HFFc6 (cell line): ENCODE results near the gene NUCKS1. TPM values are rescaled to one million over a fixed set of nuclear protein-coding genes. Genes with fewer than 3 reads are reported as not detected.

ENCODE experiments used
- DNase-seq: peaks from one replicate; pipeline ENCODE4 v3.0.0-alpha.2; 2018
- H3K27ac Mint-ChIP-seq: 2 replicates; pipeline ENCODE4 v1.8.0; 2020; ENCODE audit warnings: mild to moderate bottlenecking, mixed read lengths
- H3K27me3 Mint-ChIP-seq: 2 replicates; pipeline ENCODE4 v1.8.0; 2021; ENCODE audit warnings: mild to moderate bottlenecking, moderate library complexity, mixed read lengths; ENCODE audit not compliant: insufficient read depth
- H3K36me3 Mint-ChIP-seq: 2 replicates; pipeline ENCODE4 v1.8.0; 2021; ENCODE audit warnings: low read depth, mixed read lengths
- H3K4me1 Mint-ChIP-seq: 2 replicates; pipeline ENCODE4 v1.8.0; 2020; ENCODE audit warnings: low read depth, mixed read lengths
- H3K4me3 Mint-ChIP-seq: 2 replicates; pipeline ENCODE4 v1.8.0; 2020; ENCODE audit warnings: mild to moderate bottlenecking, moderate library complexity, mixed read lengths
- H3K9me3 Mint-ChIP-seq: 2 replicates; pipeline ENCODE4 v1.8.0; 2020; ENCODE audit warnings: mild to moderate bottlenecking, mixed read lengths
- total RNA-seq, 6 experiments: library from RNA; stranded (reverse); fragmentation: NEBNext Ultra II Directional; extraction: Animal tissue kit (Norgen Biotek cat#: 25700); gene quantifications; 2 replicates in 1 of 6; 3 replicates in 5 of 6; pipeline ENCODE4 v1.2.3, GENCODE V29; 2021
- TF ChIP-seq, protein P1 (sequence below): fragments of 200-600 bp; sonication (generic); IDR thresholded peaks from 2 replicates; pipeline ENCODE4 v1.5.0; 2021; ENCODE audit warnings: antibody characterized with exemption, mild to moderate bottlenecking

Gene NUCKS1
- total RNA-seq, 6 experiments from 2014 or later: 187 to 259 (median 222) TPM

DNA sequence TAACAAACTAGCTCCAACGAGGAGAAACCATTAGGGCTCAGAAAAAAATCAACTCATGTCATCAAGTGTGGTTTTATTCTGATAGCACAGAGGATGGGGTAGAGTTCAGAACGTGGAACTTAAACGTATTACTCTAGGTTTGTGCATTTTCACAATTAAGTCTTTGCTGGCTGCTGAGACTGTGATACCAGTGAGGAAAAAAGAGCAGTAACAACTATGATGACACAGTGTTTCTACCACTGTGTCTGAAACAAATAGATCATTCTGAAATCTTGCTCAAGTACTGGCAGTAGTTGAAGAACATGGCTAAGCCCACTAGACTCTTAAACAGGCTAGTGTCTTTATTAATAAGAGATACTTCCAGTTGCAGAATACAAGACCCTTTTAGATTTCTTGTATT, 31.0 kb downstream of the NUCKS1 start:
- Mint-ChIP-seq H3K27me3 (no peaks in the 10 kb centered on the region; the same call in 1 of the 2 replicates), H3K36me3 (peaks cover 50% of the 10 kb centered on the region), H3K4me1 (peaks cover 18% of the 10 kb centered on the region), H3K9me3 (no peaks in the 10 kb centered on the region), H3K4me3 (no peak overlapping the region), H3K27ac (no peak overlapping the region)
- no peak for DNase-seq
- TF ChIP-seq, protein P1, sequence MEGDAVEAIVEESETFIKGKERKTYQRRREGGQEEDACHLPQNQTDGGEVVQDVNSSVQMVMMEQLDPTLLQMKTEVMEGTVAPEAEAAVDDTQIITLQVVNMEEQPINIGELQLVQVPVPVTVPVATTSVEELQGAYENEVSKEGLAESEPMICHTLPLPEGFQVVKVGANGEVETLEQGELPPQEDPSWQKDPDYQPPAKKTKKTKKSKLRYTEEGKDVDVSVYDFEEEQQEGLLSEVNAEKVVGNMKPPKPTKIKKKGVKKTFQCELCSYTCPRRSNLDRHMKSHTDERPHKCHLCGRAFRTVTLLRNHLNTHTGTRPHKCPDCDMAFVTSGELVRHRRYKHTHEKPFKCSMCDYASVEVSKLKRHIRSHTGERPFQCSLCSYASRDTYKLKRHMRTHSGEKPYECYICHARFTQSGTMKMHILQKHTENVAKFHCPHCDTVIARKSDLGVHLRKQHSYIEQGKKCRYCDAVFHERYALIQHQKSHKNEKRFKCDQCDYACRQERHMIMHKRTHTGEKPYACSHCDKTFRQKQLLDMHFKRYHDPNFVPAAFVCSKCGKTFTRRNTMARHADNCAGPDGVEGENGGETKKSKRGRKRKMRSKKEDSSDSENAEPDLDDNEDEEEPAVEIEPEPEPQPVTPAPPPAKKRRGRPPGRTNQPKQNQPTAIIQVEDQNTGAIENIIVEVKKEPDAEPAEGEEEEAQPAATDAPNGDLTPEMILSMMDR: no peak

DNA sequence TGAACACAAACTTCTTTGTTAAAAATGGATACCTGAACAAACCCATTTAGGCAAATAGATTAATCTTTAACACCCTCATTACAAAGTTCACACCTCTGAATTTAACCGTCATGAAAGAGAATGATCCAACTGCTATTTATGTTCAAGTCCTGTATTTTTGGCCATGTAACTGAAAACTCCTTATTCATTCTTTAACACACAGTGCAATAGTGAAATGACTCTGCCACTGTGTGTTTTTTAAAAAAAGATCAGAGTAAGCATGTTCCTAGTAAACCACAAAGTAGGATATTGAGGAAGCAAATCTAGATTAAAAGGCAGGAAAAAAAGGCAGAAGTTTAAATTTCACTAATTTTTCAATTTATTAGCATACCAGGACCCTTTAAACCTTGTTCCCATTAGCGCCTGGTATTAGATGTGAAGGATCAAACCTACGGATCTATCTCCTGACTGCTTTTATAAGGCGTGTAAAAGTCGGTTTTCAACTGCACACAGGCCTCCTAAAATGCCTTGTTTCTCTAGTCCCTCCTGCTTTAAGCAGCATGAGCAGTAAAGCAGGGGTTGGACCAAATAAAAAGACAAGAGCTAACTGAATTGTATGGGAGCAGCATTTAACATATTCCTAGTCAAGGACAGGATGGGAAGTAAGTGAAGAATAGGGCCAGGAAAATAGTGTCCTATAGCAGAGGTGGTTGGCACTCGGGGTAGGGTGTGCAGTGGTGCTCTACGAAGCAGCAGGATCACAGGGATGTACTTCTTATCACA, 33.4 kb downstream of the NUCKS1 start:
- DNase-seq: no peak
- H3K36me3 Mint-ChIP-seq: peaks cover 50% of the 10 kb centered on the region
- H3K27me3 Mint-ChIP-seq: no peaks in the 10 kb centered on the region; the same call in 1 of the 2 replicates
- no peaks in the 10 kb centered on the region for H3K9me3 Mint-ChIP-seq
- H3K27ac Mint-ChIP-seq: no peak overlapping the region
- TF ChIP-seq, protein P1: no peak
- no peak overlapping the region for H3K4me3 Mint-ChIP-seq
- peaks cover 27% of the 10 kb centered on the region for H3K4me1 Mint-ChIP-seq

DNA sequence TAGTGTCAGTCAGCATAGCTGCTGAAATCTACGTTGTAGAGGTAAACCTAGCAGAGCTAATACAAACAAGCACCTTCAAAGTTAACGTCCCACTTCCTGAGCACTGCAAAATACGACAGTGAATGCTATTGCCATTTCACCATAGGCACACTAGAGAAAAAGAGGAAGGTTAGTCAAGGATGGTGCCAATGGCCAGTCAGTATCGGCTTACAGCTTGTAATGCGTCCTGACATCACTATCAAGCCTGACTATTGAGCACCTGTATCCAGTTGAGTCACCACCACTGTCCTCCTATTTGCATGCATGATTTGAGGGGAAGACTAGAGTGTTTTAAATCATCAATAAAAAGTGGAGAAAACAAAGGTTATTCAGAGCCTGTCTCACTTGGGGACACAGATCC, 34.4 kb downstream of the NUCKS1 start:
- Mint-ChIP-seq H3K4me1 (peaks cover 37% of the 10 kb centered on the region), H3K4me3 (no peak overlapping the region), H3K36me3 (peaks cover 47% of the 10 kb centered on the region), H3K9me3 (no peaks in the 10 kb centered on the region), H3K27ac (peak overlapping the region; percentile 2; the same call in 1 of the 2 replicates), H3K27me3 (no peaks in the 10 kb centered on the region; the same call in 1 of the 2 replicates)
- no peak for DNase-seq
- TF ChIP-seq, protein P1: no peak

DNA sequence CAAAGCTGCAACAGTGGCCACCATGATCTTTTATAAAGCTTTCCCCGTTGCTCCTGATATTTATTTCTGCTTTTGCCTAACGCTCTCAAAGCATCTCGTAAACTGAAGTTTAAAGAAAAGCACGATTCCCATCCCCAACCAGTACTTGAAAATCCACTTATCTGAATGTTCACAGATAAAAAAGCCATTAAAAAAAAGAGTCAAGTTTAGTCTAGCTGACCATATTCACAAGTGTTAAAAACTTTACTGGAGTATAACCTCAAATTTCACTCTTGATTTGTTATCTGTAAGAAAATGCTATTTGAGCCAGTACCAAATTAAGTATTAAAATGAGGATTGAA, 35.1 kb downstream of the NUCKS1 start:
- Mint-ChIP-seq H3K27ac (peak overlapping the region; percentile 70), H3K9me3 (no peaks in the 10 kb centered on the region), H3K4me3 (no peak overlapping the region), H3K27me3 (no peaks in the 10 kb centered on the region; the same call in 1 of the 2 replicates), H3K4me1 (peaks cover 38% of the 10 kb centered on the region), H3K36me3 (peaks cover 42% of the 10 kb centered on the region)
- no peak for DNase-seq
- TF ChIP-seq, protein P1: no peak

DNA sequence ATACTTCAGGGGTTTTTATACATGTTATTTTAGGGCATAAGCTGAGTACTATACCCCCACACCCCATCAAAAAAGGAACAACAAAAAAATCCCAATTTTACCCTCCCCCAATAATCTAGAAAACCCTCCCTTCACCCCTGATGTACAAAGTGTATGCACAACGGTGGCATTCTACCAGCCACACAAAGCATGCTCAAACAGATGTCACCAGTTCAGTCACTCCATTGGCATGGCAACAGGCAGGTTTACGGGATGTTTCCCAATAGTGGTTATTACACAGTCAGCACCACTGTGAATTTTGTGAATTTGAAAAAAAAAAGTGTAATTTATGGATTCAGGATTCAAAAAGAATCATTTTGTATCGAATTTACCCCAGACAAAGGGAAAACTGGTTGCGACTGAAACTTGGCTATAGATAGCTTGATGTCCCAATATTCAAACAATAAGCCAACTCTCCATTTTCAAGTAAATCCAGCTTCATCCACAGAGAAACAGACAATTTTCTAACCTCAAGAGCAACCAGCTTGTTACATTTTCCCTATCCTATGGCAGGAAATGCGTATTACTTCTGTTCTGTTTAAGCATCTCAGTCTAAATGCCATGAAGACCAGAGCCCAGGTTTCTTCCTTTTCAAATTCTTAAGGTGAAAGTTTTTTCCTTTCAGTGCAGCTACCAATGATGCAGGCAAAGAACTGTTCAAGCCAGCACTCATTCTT, 35.6 kb downstream of the NUCKS1 start:
- H3K27ac Mint-ChIP-seq: peak overlapping the region; percentile 70

More for the DNA sequence above, 35.6 kb downstream of the NUCKS1 start:
- H3K27me3 Mint-ChIP-seq: no peaks in the 10 kb centered on the region; the same call in 1 of the 2 replicates
- TF ChIP-seq, protein P1: no peak
- H3K4me1 Mint-ChIP-seq: peaks cover 39% of the 10 kb centered on the region
- no peak overlapping the region for H3K4me3 Mint-ChIP-seq
- no peaks in the 10 kb centered on the region for H3K9me3 Mint-ChIP-seq
- peak; percentile 51 for DNase-seq
- H3K36me3 Mint-ChIP-seq: peaks cover 36% of the 10 kb centered on the region
